Stimulated activated CD4-positive, alpha-beta T cell treated with anti-CD3 and anti-CD28 coated beads, Interleukin-1b, Interleukin-23, amount 100 ng/mL, for 24 hours (primary cell): ENCODE data around the gene XIRP1.

Experiments used
- DNase-seq, 4 experiments: peaks; one replicate each; pipeline ENCODE4 v3.0.0-alpha.2; 2020; ENCODE audit warnings: low read depth in 4 of 4, low spot score in 1 of 4

XIRP1 gene

GRCh38 chr3:39146083-39146501, 46.3 kb downstream of the XIRP1 start:
- no peak for DNase-seq

GRCh38 chr3:39144748-39145380, 47.5 kb downstream of the XIRP1 start:
- DNase-seq = no peak

- DNase-seq = no peak
These were observed 48.2 kb downstream of the XIRP1 start for GRCh38 chr3:39144095-39144747.

GRCh38 chr3:39143051-39143885, 49.1 kb downstream of the XIRP1 start:
- no peak for DNase-seq

- no peak for DNase-seq
These were observed 50.3 kb downstream of the XIRP1 start for GRCh38 chr3:39142067-39142466.

- DNase-seq = no peak
These were observed 51.0 kb downstream of the XIRP1 start for GRCh38 chr3:39141171-39141995.

- no peak for DNase-seq
These were observed 51.9 kb downstream of the XIRP1 start for GRCh38 chr3:39140341-39140971.

- DNase-seq = no peak
These were observed 53.0 kb downstream of the XIRP1 start for GRCh38 chr3:39139442-39139841.

- no peak for DNase-seq
These were observed 53.5 kb downstream of the XIRP1 start for GRCh38 chr3:39138804-39139415.

- no peak for DNase-seq
These were observed 54.2 kb downstream of the XIRP1 start for GRCh38 chr3:39137991-39138803.

GRCh38 chr3:39137435-39137936, 54.9 kb downstream of the XIRP1 start:
- DNase-seq = no peak

GRCh38 chr3:39136533-39137434, 55.6 kb downstream of the XIRP1 start:
- DNase-seq = no peak

- no peak for DNase-seq
These were observed 57.1 kb downstream of the XIRP1 start for GRCh38 chr3:39135170-39135805.

GRCh38 chr3:39134305-39134704, 58.1 kb downstream of the XIRP1 start:
- DNase-seq = no peak

GRCh38 chr3:39133822-39134221, 58.6 kb downstream of the XIRP1 start:
- no peak for DNase-seq
